Measurements from ENCODE around the gene FHOD3.

DNA sequence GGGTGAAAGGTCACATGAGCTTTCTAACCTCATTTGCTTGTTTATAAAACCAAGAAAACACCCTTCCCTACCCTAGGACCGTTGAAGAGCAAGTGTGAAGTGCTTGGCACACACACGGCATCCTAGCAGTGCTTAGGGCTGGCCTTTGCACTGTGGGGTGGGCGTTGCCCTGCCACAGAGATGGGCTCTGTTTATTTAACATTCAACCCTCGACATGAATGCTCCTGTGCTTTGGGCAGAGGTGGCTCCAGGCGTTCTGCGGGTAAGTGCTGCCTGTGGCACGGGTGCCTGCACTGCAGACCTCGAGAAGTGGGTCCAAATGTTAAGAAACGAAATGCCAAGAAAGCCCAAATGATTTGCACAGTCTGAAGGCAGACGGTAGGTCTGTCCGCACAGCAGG lies 170.1 kb downstream of the FHOD3 start:
- TF ChIP-seq ZNF616 (CRISPR knock-in tag; IDR thresholded peaks at IDR 0.05; ENCODE audit: low read depth) (no peak), ZNF549 (CRISPR knock-in tag; IDR thresholded peaks at IDR 0.05) (no peak), POLR2AphosphoS5 (IDR thresholded peaks at IDR 0.05; ENCODE audit: low read depth, low read length) (no peak)
- TF ChIP-seq, protein P1, sequence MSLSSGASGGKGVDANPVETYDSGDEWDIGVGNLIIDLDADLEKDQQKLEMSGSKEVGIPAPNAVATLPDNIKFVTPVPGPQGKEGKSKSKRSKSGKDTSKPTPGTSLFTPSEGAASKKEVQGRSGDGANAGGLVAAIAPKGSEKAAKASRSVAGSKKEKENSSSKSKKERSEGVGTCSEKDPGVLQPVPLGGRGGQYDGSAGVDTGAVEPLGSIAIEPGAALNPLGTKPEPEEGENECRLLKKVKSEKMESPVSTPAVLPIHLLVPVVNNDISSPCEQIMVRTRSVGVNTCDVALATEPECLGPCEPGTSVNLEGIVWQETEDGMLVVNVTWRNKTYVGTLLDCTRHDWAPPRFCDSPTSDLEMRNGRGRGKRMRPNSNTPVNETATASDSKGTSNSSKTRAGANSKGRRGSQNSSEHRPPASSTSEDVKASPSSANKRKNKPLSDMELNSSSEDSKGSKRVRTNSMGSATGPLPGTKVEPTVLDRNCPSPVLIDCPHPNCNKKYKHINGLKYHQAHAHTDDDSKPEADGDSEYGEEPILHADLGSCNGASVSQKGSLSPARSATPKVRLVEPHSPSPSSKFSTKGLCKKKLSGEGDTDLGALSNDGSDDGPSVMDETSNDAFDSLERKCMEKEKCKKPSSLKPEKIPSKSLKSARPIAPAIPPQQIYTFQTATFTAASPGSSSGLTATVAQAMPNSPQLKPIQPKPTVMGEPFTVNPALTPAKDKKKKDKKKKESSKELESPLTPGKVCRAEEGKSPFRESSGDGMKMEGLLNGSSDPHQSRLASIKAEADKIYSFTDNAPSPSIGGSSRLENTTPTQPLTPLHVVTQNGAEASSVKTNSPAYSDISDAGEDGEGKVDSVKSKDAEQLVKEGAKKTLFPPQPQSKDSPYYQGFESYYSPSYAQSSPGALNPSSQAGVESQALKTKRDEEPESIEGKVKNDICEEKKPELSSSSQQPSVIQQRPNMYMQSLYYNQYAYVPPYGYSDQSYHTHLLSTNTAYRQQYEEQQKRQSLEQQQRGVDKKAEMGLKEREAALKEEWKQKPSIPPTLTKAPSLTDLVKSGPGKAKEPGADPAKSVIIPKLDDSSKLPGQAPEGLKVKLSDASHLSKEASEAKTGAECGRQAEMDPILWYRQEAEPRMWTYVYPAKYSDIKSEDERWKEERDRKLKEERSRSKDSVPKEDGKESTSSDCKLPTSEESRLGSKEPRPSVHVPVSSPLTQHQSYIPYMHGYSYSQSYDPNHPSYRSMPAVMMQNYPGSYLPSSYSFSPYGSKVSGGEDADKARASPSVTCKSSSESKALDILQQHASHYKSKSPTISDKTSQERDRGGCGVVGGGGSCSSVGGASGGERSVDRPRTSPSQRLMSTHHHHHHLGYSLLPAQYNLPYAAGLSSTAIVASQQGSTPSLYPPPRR (CRISPR knock-in tag; IDR thresholded peaks at IDR 0.05; ENCODE audit: borderline replicate concordance), result no peak

All from HepG2 (cell line).